Anterior cingulate cortex (tissue), 58 donors: ENCODE data around the gene ZNF423.

Experiments used
- DNase-seq, 58 donors: peaks; one replicate each; lab custom pipeline; 2025; lab: John Stamatoyannopoulos, UW

The ZNF423 gene

GRCh38 chr16:49738832-49739231 lies 117.1 kb downstream of the ZNF423 start:
- DNase-seq = no peak

DNA sequence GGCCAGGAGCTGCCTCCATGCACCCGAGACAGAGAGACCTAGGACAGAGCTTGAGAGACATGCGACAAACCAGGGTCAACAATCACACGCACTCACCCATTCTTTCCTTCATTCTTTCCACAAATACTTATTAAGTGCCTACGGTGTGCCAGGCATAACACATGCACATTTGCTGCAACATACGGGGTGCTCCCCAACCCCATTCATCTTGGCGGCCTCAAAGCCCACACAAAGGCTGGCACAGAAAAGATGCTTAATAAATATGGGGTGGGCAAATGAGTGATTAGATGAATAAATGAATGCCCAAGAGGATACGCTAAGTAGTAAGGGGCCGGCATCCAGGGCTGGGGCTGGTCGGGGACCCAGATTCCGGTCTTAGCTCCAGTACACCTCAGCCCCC lies 117.9 kb downstream of the ZNF423 start:
- no peak for DNase-seq

GRCh38 chr16:49737541-49737940 lies 118.4 kb downstream of the ZNF423 start:
- DNase-seq = no peak

- DNase-seq = peak in 1 of 58 donors; percentile 2
These were observed 121.6 kb downstream of the ZNF423 start for GRCh38 chr16:49734331-49734730.

GRCh38 chr16:49733313-49734009 lies 122.5 kb downstream of the ZNF423 start:
- no peak for DNase-seq

DNA sequence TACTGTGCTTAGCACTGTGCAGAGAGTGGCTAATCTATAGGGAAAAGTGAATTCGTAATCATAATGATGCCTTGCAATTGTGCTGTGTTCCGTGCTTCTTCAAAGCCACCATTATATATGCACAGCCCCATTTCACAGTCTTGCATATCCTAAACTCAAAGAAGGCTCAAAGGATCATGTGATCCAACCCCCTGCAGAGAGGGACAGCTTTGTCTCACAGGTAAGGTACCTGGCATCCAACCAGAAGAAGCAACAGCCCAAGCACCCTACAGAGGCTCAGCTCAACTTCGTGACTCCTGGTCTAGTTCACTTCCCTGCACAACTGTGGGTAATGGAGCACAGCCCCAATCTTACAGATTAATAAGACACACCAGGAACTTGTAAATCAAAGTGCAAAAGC lies 124.0 kb downstream of the ZNF423 start:
- DNase-seq = no peak

DNA sequence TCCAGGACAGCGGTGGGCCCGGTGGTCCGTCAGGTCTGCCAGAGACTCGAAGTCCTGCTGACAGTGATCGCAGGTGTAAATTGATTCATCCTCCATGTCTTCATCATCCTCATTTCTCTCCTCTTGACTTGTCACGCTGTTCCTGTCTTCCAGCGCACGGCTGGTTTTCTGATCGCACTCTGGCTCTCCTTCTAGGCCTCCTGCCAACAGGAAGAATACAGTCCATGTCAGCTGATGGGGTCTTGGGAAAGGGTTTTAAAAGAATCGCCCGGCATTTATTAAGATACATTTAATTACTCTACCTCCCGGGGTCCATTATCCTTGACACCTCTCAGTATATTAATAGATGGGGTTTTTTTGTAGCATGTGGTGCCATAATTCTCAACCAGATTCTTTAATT lies 125.1 kb downstream of the ZNF423 start:
- DNase-seq = no peak

- no peak for DNase-seq
These were observed 128.3 kb downstream of the ZNF423 start for GRCh38 chr16:49727611-49728010.

- DNase-seq = no peak
These were observed 129.8 kb downstream of the ZNF423 start for GRCh38 chr16:49726155-49726554.

DNA sequence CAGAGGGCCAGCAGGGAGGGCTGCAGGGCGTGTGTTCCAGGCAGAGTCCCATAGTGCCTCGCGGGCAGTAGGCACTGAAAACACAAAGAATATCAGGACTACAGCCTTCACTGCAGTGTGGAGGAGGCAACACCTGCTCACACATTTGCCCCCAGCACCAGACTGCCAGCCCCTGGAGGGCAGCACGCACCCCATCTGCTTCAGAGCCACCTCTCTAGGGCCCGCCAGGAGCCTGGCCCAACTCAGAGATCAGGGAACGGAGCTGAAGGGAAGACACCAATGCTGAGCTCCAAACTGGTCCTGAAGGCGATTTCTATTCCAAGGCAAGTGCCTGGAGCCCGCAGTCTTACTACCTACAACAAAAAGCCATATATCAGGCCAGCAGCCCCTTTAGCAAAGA lies 130.3 kb downstream of the ZNF423 start:
- DNase-seq = no peak

DNA sequence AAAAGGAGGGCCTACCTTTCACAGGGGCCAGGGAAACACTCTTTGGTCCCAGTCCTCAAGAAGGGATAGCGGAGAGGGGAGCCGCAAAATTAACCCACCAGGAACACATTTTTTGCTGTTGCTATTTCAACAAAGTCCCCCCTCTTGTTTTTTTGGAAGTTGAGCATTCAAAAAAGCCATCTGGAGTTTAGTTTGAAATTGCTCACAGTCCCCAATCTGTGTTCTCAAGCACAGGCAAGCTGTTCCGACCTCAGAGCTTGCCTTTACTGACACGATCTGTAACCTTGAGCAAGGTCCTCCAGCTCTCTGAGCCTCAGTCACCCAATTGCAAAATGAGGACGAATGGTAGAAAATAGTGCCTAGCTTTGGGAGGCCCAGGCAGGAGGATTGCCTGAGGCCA lies 131.1 kb downstream of the ZNF423 start:
- DNase-seq = no peak

DNA sequence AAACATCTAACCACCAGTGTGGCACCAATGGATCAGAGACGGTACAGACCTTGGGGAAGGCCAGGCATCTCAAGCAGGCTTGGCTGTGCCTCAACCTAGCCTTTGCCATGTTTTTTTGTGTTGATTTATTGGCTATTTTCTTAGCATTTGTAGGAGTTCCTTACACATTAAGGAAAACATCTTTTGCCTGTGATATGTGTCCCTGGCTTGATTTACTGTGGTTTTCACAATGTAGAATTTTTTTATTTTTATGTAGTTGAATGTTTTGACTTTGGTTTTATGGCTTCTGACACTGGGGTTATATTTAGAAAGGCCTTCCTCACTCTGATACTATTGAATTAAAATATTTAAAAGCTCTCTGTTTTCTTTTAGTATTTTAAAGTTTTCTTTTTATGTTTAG lies 132.6 kb downstream of the ZNF423 start:
- no peak for DNase-seq

DNA sequence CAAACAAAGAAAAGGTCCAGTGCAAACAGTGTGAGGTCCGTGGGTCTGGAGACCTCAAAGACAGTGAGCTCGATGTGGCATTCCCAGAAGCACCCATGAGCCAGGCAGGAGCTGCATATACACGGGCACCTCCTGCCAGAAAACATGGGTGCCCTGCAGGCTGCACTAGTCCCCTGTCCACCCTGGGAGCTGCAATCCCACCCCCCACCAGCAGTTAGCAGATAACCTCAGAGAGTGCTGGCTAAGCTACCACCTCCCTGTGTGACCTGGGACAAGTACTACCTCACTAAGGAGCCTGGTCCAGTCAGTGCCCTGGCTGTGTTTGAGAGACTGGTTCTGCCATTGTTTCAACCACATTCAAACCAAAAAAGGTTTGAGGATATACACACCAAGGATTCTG lies 135.7 kb downstream of the ZNF423 start:
- DNase-seq = no peak

DNA sequence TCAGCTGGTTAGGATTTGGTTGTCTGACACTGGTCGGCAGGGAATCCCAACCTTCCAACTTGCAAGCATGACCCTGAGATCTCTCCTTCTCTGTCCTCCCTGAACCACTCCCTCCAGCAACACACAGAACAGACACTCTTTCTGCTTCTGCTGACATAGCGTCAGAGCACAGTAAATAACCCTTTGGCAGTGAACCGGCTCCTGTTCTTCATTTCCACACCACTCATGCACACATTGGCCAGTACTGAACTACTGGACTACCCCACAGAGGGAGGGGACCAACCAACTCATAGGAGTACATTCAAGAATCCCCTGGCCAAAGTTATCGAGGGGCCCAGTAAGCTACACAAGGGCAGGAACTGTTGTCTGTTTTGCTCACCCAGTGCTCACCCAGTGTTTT lies 138.2 kb downstream of the ZNF423 start:
- DNase-seq = no peak

DNA sequence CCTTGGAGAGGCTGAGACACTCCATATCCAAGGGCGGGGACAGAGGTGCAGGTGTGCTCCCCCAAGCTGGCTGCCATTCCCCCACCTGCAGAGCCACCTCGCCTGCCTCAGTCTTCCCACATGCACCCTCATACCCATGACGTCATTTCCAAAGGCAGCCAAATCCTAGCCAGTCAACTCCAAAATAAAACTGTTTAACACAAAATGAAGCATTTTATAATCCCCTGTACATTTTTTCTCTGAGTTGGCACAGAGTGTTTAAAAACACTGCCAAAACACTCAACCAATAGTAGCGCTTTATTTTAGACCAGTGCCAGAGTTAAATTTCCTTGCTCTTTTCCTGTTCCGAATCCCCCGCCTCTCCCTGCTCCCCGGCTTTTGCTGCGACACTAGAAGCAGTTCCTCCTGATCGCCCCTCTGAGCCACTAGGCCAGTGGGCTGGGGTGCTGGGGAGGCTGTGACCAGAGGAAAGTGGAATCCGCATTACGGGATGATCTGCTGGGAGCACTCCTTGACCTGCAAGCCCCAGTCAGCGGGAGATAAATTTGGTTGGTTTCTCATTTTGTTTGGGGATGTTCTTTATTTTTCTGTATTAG lies 139.5 kb downstream of the ZNF423 start:
- DNase-seq = no peak

GRCh38 chr16:49713770-49714169 lies 142.1 kb downstream of the ZNF423 start:
- DNase-seq = no peak

GRCh38 chr16:49712542-49712941 lies 143.4 kb downstream of the ZNF423 start:
- no peak for DNase-seq

- no peak for DNase-seq
These were observed 143.8 kb downstream of the ZNF423 start for GRCh38 chr16:49712106-49712505.

DNA sequence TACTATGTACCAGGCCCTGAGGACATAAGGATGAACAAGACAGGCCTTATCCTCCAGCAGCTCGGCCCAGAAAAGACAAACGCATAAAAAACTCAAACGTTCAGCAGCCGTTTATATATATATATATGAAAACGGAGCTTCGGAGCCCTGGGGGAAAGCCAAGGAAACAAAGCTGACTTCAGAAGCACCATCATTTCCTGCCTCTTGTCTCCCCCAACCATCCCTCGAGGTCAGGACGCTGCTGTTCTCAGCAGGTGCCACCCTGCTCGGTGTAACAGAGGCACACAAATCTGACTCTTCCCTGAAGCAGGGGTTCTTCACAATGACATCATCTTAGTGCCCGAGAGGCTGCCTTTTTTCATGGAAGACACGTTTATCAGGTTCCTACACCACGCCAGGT lies 146.9 kb downstream of the ZNF423 start:
- no peak for DNase-seq

DNA sequence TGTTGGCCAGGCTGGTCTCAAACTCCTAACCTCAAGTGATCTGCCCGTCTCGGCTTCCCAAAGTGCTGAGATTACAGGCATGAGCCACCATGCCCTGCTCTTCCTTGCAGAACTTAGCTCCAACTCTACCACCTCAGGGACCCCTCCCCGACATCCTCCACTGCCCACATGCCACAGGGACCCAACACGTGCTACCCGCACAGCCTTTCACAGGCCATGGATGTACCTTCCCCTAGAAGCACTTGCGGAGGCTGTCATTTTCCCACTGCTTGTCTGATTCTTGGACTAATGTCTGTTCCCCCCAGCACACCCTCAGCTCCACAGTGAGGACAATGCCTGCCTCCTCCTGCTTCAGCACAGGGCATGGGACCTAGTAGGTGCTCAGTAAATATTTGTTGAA lies 147.4 kb downstream of the ZNF423 start:
- no peak for DNase-seq

- DNase-seq = no peak
These were observed 149.1 kb downstream of the ZNF423 start for GRCh38 chr16:49706620-49707355.

DNA sequence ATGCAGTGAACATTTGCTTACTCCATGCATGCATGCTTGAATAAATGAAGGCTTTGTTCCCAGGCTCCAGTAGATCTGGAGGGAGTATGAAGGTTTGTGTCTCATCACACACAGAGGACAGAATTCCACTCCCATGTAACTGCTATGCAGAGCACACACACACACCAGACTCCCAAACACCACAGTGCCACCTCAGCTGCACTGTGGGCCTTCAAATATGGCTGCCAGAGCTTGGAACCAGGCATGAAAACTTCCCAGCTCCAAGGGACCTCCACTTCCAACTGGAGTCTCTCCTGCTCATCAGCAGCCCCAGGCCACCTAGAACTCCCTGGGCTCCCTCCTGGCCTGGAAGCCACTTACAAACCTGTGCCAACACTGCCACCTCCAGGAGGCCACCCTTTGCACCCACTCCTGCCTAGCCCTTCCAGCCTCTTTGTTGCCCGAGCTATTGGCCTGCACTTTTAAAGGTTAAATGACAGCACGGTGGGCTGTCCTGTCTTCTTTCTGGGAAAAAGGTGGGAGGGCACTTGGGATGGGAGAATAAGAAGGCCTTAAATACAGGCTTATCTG lies 151.2 kb downstream of the ZNF423 start:
- no peak for DNase-seq
